Measurements from ENCODE around the gene NRARP. TPM values are rescaled to one million over a fixed set of nuclear protein-coding genes. Genes with fewer than 3 reads are reported as not detected.

The NRARP gene
- total and polyA plus RNA-seq, 7 donors: 1.8 to 24.7 (median 11.6) TPM; not detected in 1

GRCh38 chr9:137251490-137252268 lies 50.4 kb downstream of the NRARP start:
- TF ChIP-seq CTCF (IDR thresholded peaks at IDR 0.05): no peak
- TF ChIP-seq EP300 (IDR thresholded peaks at IDR 0.05): no peak
- TF ChIP-seq POLR2AphosphoS5 (IDR thresholded peaks at IDR 0.05): no peak
- TF ChIP-seq POLR2A (IDR thresholded peaks at IDR 0.05): no peak
- Histone ChIP-seq H3K4me3 (no peak overlapping the region), H3K36me3 (peaks cover 0 to 6% (median 2%) of the 10 kb centered on the region in 4 donors), H3K27ac (no peak overlapping the region), H3K27me3 (peaks cover 0 to 10% (median 6%) of the 10 kb centered on the region in 3 donors), H3K4me1 (peaks cover 0 to 23% (median 21%) of the 10 kb centered on the region in 4 donors), H3K9me3 (no peaks in the 10 kb centered on the region)
- no peak for DNase-seq
- intact Hi-C loops (cut with DNase I): loop anchor here (5.0 kb wide), 1 partner anchor 44 kb away; the partner anchor contains the start of genes NDOR1 and TMEM203
- WGBS, 2 donors: 81 to 89% methylated on average over 22 of the region's 22 CpGs

- Histone ChIP-seq H3K27me3 (peaks cover 0 to 10% (median 6%) of the 10 kb centered on the region in 3 donors), H3K27ac (no peak within 1 kb of the TSS), H3K9me3 (no peaks in the 10 kb centered on the region), H3K36me3 (peaks cover 0 to under 1% (median 0%) of the 10 kb centered on the region in 4 donors), H3K4me3 (no peak within 1 kb of the TSS), H3K4me1 (peaks cover 0 to 18% (median 16%) of the 10 kb centered on the region in 4 donors)
- TF ChIP-seq EP300 (IDR thresholded peaks at IDR 0.05) (no peak), CTCF (IDR thresholded peaks at IDR 0.05) (no peak), POLR2AphosphoS5 (IDR thresholded peaks at IDR 0.05) (no peak), POLR2A (IDR thresholded peaks at IDR 0.05) (no peak)
- intact Hi-C loops (cut with DNase I): loop anchor here (5.0 kb wide), 1 partner anchor 44 kb away; the partner anchor contains the start of genes NDOR1 and TMEM203
- no peak for DNase-seq
- 72 to 86% methylated on average over 4 of the region's 4 CpGs for WGBS, 2 donors
These were observed 50.9 kb downstream of the NRARP start, which contains the start of gene STPG3 for GRCh38 chr9:137251194-137251461. Gene STPG3, plus strand, starts transcription at chr9:137251286. Its CDS starts 1 bp downstream, at chr9:137251287.

- Histone ChIP-seq H3K4me3 (no peak overlapping the region), H3K36me3 (no peaks in the 10 kb centered on the region), H3K27me3 (peaks cover 0 to 10% (median 6%) of the 10 kb centered on the region in 3 donors), H3K27ac (no peak overlapping the region), H3K9me3 (no peaks in the 10 kb centered on the region), H3K4me1 (peaks cover 0 to 13% (median 11%) of the 10 kb centered on the region in 4 donors)
- intact Hi-C loops (cut with DNase I): loop anchor here (5.0 kb wide), 1 partner anchor 43 kb away; the partner anchor contains the start of genes NDOR1 and TMEM203
- DNase-seq: no peak
- WGBS, 2 donors: 63 to 79% methylated on average over 17 of the region's 18 CpGs
- TF ChIP-seq POLR2A (IDR thresholded peaks at IDR 0.05): no peak
- no peak for TF ChIP-seq CTCF (IDR thresholded peaks at IDR 0.05)
- no peak for TF ChIP-seq POLR2AphosphoS5 (IDR thresholded peaks at IDR 0.05)
- no peak for TF ChIP-seq EP300 (IDR thresholded peaks at IDR 0.05)
These were observed 51.5 kb downstream of the NRARP start for GRCh38 chr9:137250329-137251193.

Other genes starting within 250 kb of the NRARP start
- 1 to 10 TPM in 3 of 4 donors, not detected in 1; 1.2 to 2.2 (median 2.1) TPM for gene ENTPD2, start 248.2 kb downstream of the NRARP start, total RNA-seq
- gene ENTPD2, start 248.2 kb downstream of the NRARP start, polyA plus RNA-seq: 1 to 10 TPM in 2 of 3 donors, under 1 TPM in 1; 0.92 to 6.4 (median 3.0) TPM
- under 1 TPM in 1 of 4 donors, not detected in 3; 0.81 TPM for gene SAPCD2, start 231.7 kb downstream of the NRARP start, total RNA-seq
- gene SAPCD2, start 231.7 kb downstream of the NRARP start, polyA plus RNA-seq: 10 to 100 TPM in 1 of 3 donors, 1 to 10 TPM in 2; 3.6 to 16.4 (median 3.7) TPM
- gene UAP1L1, start 224.8 kb downstream of the NRARP start, total RNA-seq: 1 to 10 TPM; 2.9 to 9.1 (median 4.8) TPM
- gene UAP1L1, start 224.8 kb downstream of the NRARP start, polyA plus RNA-seq: 1 to 10 TPM; 4.2 to 9.6 (median 6.0) TPM
- 10 to 100 TPM; 27.8 to 34.9 (median 28.7) TPM for gene MAN1B1, start 215.3 kb downstream of the NRARP start, total RNA-seq
- gene MAN1B1, start 215.3 kb downstream of the NRARP start, polyA plus RNA-seq: 10 to 100 TPM; 12.0 to 52.0 (median 14.1) TPM
- 100 to 1,000 TPM in 2 of 4 donors, 10 to 100 TPM in 2; 88.5 to 140 (median 111) TPM for gene DPP7, start 187.5 kb downstream of the NRARP start, total RNA-seq
- 100 to 1,000 TPM in 1 of 3 donors, 10 to 100 TPM in 2; 26.6 to 158 (median 36.6) TPM for gene DPP7, start 187.5 kb downstream of the NRARP start, polyA plus RNA-seq
- 1 to 10 TPM in 1 of 4 donors, under 1 TPM in 3; 0.16 to 1.1 (median 0.38) TPM for gene GRIN1, start 163.1 kb downstream of the NRARP start, total RNA-seq
- under 1 TPM in 1 of 3 donors, not detected in 2; 0.69 TPM for gene GRIN1, start 163.1 kb downstream of the NRARP start, polyA plus RNA-seq
- gene LRRC26, start 132.2 kb downstream of the NRARP start, total RNA-seq: under 1 TPM in 1 of 4 donors, not detected in 3; 0.68 TPM
- 1 to 10 TPM; 1.2 to 6.3 (median 1.4) TPM for gene LRRC26, start 132.2 kb downstream of the NRARP start, polyA plus RNA-seq
- not detected for gene TMEM210, start 130.2 kb downstream of the NRARP start, total RNA-seq
- under 1 TPM in 1 of 3 donors, not detected in 2; 0.12 TPM for gene TMEM210, start 130.2 kb downstream of the NRARP start, polyA plus RNA-seq
- gene ANAPC2, start 113.7 kb downstream of the NRARP start, total RNA-seq: 10 to 100 TPM; 21.0 to 27.4 (median 24.6) TPM
- gene ANAPC2, start 113.7 kb downstream of the NRARP start, polyA plus RNA-seq: 10 to 100 TPM; 12.5 to 49.3 (median 13.2) TPM
- gene SSNA1, start 113.6 kb downstream of the NRARP start, total RNA-seq: 100 to 1,000 TPM in 1 of 4 donors, 10 to 100 TPM in 3; 39.6 to 122 (median 76.3) TPM
- gene SSNA1, start 113.6 kb downstream of the NRARP start, polyA plus RNA-seq: 100 to 1,000 TPM in 2 of 3 donors, 10 to 100 TPM in 1; 93.2 to 112 (median 105) TPM
- 1 to 10 TPM; 3.0 to 4.6 (median 3.8) TPM for gene TPRN, start 101.5 kb downstream of the NRARP start, total RNA-seq
- 10 to 100 TPM; 64.9 to 80.5 (median 78.1) TPM for gene TPRN, start 101.5 kb downstream of the NRARP start, polyA plus RNA-seq
- gene TMEM203, start 96.6 kb downstream of the NRARP start, total RNA-seq: 10 to 100 TPM; 24.8 to 33.4 (median 29.1) TPM
- 10 to 100 TPM; 27.5 to 42.0 (median 38.4) TPM for gene TMEM203, start 96.6 kb downstream of the NRARP start, polyA plus RNA-seq
- gene NDOR1, start 96.6 kb downstream of the NRARP start, total RNA-seq: 10 to 100 TPM in 1 of 4 donors, 1 to 10 TPM in 3; 3.8 to 12.7 (median 5.1) TPM
- 10 to 100 TPM in 1 of 3 donors, 1 to 10 TPM in 2; 5.4 to 20.2 (median 6.0) TPM for gene NDOR1, start 96.6 kb downstream of the NRARP start, polyA plus RNA-seq
- gene RNF208, start 80.0 kb downstream of the NRARP start, total RNA-seq: 1 to 10 TPM in 2 of 4 donors, under 1 TPM in 1, not detected in 1; 0.54 to 1.9 (median 1.1) TPM
- 1 to 10 TPM; 4.8 to 8.8 (median 5.5) TPM for gene RNF208, start 80.0 kb downstream of the NRARP start, polyA plus RNA-seq
- under 1 TPM in 1 of 4 donors, not detected in 3; 0.33 TPM for gene CYSRT1, start 77.1 kb downstream of the NRARP start, total RNA-seq
- gene CYSRT1, start 77.1 kb downstream of the NRARP start, polyA plus RNA-seq: 1 to 10 TPM in 1 of 3 donors, under 1 TPM in 1, not detected in 1; 0.54 to 1.2 TPM
- gene RNF224, start 74.8 kb downstream of the NRARP start, total RNA-seq: not detected
- gene RNF224, start 74.8 kb downstream of the NRARP start, polyA plus RNA-seq: under 1 TPM in 1 of 3 donors, not detected in 2; 0.04 TPM
- not detected for gene SLC34A3, start 71.4 kb downstream of the NRARP start, total RNA-seq
- not detected for gene SLC34A3, start 71.4 kb downstream of the NRARP start, polyA plus RNA-seq
- gene TUBB4B, start 61.0 kb downstream of the NRARP start, total RNA-seq: 100 to 1,000 TPM; 141 to 196 (median 164) TPM
- gene TUBB4B, start 61.0 kb downstream of the NRARP start, polyA plus RNA-seq: 100 to 1,000 TPM; 292 to 505 (median 444) TPM
- gene STPG3, start 51.0 kb downstream of the NRARP start, total RNA-seq: not detected
- gene STPG3, start 51.0 kb downstream of the NRARP start, polyA plus RNA-seq: not detected
- 10 to 100 TPM; 24.7 to 36.5 (median 33.2) TPM for gene NELFB, start 46.9 kb downstream of the NRARP start, total RNA-seq
- 10 to 100 TPM; 41.6 to 70.5 (median 45.0) TPM for gene NELFB, start 46.9 kb downstream of the NRARP start, polyA plus RNA-seq
- 1 to 10 TPM; 3.8 to 4.3 (median 3.9) TPM for gene TOR4A, start 24.5 kb downstream of the NRARP start, total RNA-seq
- 10 to 100 TPM in 1 of 3 donors, 1 to 10 TPM in 2; 5.1 to 33.0 (median 6.6) TPM for gene TOR4A, start 24.5 kb downstream of the NRARP start, polyA plus RNA-seq
- gene EXD3, start 120.9 kb upstream of the NRARP start, total RNA-seq: 10 to 100 TPM in 2 of 4 donors, 1 to 10 TPM in 2; 8.9 to 25.5 (median 11.8) TPM
- gene EXD3, start 120.9 kb upstream of the NRARP start, polyA plus RNA-seq: 10 to 100 TPM; 18.0 to 29.7 (median 26.6) TPM
- 1 to 10 TPM; 1.4 to 3.3 (median 2.9) TPM for gene NOXA1, start 121.1 kb upstream of the NRARP start, total RNA-seq
- gene NOXA1, start 121.1 kb upstream of the NRARP start, polyA plus RNA-seq: 10 to 100 TPM; 15.0 to 16.4 (median 15.4) TPM
- under 1 TPM in 1 of 4 donors, not detected in 3; 0.71 TPM for gene ENTPD8, start 139.1 kb upstream of the NRARP start, total RNA-seq
- gene ENTPD8, start 139.1 kb upstream of the NRARP start, polyA plus RNA-seq: 10 to 100 TPM; 32.4 to 65.3 (median 44.4) TPM
- 10 to 100 TPM; 21.8 to 33.8 (median 27.4) TPM for gene NSMF, start 157.1 kb upstream of the NRARP start, total RNA-seq
- 10 to 100 TPM; 24.0 to 50.4 (median 42.4) TPM for gene NSMF, start 157.1 kb upstream of the NRARP start, polyA plus RNA-seq
- gene PNPLA7, start 248.1 kb upstream of the NRARP start, total RNA-seq: 10 to 100 TPM in 1 of 4 donors, 1 to 10 TPM in 3; 4.3 to 12.2 (median 8.9) TPM
- gene PNPLA7, start 248.1 kb upstream of the NRARP start, polyA plus RNA-seq: 1 to 10 TPM; 1.8 to 9.5 (median 1.8) TPM
- gene MRPL41, start 249.6 kb upstream of the NRARP start, total RNA-seq: 10 to 100 TPM; 38.5 to 73.1 (median 57.9) TPM
- 100 to 1,000 TPM in 2 of 3 donors, 10 to 100 TPM in 1; 95.2 to 162 (median 132) TPM for gene MRPL41, start 249.6 kb upstream of the NRARP start, polyA plus RNA-seq

Measured in sigmoid colon (tissue), 7 donors.